IPS-18c (cell line): ENCODE measurements around the gene MACROD2.
"Not testable (repeated sequence)": the region's sequence is repeated elsewhere in the genome, so short reads cannot be mapped to it uniquely, and the experiment has no call there.

Experiments
- H3K4me3 ChIP-seq: 2 replicates; pipeline ENCODE4 v1.7.0; 2013; ENCODE audit warnings: low read depth, mild to moderate bottlenecking, low read length, moderate library complexity; ENCODE audit not compliant: insufficient read depth
- H3K9me3 ChIP-seq: one replicate; pipeline ENCODE4 v1.6.1; 2013; ENCODE audit warnings: mild to moderate bottlenecking, low read length, moderate library complexity; ENCODE audit not compliant: control insufficient read depth, insufficient read depth

The MACROD2 gene

GRCh38 chr20:14992961-14993360 lies 997.6 kb downstream of the MACROD2 start:
- H3K4me3 ChIP-seq: no peak overlapping the region
- H3K9me3 ChIP-seq: no peaks in the 10 kb centered on the region

DNA sequence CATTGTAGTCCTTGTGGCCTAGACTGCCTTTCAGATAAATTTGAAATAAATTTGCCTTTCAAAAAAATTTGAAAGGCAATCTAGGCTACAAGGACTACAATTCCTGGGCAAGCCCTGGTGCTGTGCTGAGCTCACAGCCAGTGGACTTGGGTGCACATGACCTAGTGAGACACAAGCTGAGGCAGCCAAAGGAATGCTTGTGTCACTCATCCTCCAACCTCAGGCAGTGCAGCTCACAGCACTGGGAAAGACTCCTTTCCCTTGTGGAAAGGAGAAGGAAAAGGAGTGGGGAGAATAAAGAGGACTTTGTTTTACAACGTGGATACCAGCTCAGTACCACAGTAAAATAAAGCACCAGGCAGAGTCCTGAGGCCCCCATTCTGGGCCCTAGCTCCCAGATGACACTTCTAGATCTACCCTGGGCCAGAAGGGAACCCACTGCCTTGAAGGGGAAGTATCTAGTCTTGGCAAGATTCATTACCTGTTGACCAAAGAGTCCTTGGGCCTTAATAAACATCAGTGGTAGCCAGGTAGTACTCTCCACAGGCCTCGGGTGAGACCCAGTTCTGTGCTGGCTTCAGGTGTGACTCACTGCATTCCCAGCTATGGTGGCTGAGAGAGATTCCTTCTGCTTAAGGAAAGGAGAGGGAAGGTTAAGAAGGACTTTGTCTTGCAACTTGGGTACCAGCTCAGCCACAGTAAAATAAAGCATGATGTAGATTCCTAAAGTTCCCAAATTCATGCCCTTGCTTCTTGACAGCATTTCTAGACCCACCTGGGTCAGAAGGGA lies 1001.8 kb downstream of the MACROD2 start:
- H3K9me3 ChIP-seq: no peaks in the 10 kb centered on the region
- H3K4me3 ChIP-seq: no peak overlapping the region

DNA sequence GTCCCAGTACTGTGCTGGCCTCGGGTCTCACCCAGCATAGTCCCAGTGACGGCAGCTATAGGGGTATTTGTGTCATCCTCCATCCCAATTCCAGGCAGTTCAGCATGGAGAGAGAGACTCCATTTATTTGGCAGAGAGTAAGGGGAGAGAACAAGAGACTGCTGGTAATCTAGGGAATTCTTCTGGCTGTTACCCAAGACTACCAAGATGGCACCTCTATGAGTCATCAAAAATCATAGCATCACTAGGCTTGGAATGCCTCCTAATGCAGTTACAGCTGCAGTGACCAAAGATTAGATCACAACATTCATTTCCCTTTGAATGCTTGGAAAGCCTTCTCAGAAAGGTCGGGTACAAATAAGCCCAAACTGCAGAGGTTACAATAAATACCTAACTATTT lies 1002.5 kb downstream of the MACROD2 start:
- no peak overlapping the region for H3K4me3 ChIP-seq
- H3K9me3 ChIP-seq: no peaks in the 10 kb centered on the region

GRCh38 chr20:15005300-15005986 lies 1010.1 kb downstream of the MACROD2 start:
- no peak overlapping the region for H3K4me3 ChIP-seq
- no peaks in the 10 kb centered on the region for H3K9me3 ChIP-seq

DNA sequence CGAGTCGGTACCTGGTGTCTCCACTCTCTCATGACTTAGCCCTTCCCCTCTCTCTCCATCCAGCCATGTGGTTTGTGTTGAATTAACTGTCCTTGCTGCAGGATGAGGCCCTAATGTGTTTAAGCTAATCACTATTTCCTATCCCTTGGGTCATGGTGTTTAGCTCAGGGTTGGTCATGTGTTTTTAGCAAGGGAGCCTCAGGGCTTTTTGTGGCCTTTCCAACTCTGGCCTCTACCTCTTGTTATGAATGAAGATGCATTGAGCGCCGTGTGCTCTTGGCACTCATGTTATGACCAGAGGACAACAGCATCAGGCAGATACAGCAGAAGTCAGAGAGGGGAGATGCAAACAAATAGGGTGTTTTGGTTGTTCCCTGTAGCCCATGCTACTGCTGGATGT lies 1016.3 kb downstream of the MACROD2 start:
- Histone ChIP-seq H3K4me3 (no peak overlapping the region), H3K9me3 (no peaks in the 10 kb centered on the region)

DNA sequence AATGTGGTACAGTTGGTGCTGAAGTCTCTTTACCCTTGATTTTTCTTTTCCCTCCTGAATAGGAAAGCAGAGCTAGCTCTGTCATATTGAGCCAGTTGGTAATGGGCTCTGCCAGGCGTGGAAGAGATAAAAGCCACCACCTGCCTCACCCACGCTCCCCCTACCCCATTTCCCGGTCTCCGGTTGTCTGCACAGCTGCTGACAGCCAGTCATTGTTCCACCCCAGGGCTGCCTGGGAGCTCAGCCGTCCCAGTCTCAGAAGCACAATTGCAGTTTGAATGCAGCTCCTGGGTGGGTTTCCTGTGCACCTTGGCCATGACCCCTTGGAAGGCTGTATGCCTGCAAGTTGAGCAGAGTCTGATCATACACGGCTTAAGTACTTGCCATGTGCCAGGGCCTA lies 1017.2 kb downstream of the MACROD2 start:
- Histone ChIP-seq H3K4me3 (no peak overlapping the region), H3K9me3 (no peaks in the 10 kb centered on the region)

GRCh38 chr20:15016875-15017274 lies 1021.6 kb downstream of the MACROD2 start:
- not testable (repeated sequence) for H3K9me3 ChIP-seq, H3K4me3 ChIP-seq

DNA sequence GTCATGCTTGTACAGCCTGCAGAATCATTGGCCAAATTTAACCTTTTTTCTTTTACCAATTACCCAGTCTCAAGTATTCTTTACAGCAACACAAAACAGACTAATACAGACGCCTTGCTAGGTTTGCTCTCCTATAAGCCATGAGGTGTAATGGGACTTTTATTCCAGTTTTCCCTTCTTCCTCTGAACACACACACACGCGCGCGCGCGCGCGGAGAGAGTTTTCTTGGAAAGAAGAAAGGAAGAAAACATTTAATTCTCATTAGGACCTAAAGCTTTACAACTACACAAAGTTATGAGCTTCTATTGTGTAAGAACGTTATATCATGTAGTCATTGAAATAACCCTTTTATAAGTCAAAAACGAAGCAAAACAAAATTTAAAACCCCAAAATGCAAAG lies 1023.6 kb downstream of the MACROD2 start:
- H3K4me3 ChIP-seq: no peak overlapping the region
- H3K9me3 ChIP-seq: peaks cover 2% of the 10 kb centered on the region

DNA sequence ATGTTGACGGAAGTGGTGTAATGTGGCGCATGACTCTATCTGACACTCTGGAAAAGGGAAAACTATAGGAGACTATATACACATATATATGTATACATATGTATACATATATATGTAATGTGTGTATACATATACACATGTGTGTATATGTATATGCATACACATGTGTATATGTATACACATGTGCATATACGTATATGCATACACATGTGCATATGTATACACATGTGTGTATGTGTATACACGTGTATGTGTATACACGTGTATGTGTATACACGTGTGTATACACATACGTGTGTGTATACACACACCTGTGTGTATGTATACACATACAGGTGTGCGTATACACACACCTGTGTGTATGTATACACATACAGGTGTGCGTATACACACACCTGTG lies 1025.5 kb downstream of the MACROD2 start:
- Histone ChIP-seq H3K4me3 (no peak overlapping the region), H3K9me3 (peaks cover 2% of the 10 kb centered on the region)

GRCh38 chr20:15022921-15023320 lies 1027.6 kb downstream of the MACROD2 start:
- Histone ChIP-seq H3K4me3 (no peak overlapping the region), H3K9me3 (no peaks in the 10 kb centered on the region)

- Histone ChIP-seq H3K9me3 (no peaks in the 10 kb centered on the region), H3K4me3 (no peak overlapping the region)
Measured at GRCh38 chr20:15026759-15027158, 1031.4 kb downstream of the MACROD2 start.

DNA sequence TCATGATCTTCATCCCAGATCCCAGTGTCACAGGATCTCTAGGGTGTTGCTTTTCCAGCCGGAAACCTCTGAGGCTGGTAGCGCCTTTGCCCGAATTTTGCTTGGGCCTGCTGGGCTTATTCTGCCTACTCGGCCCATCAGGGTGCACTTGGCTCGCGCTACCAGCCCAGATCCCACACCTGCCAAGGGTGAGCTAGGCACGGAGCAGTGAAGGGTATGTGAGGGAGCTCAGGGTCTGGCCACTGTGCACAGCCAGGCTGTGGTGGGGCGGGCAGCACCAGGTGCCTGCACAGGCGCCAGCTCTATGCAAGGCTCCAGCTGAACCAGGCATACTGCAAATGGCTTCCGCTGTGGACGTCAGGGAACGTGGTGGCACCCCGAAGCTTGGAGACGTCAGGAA lies 1035.5 kb downstream of the MACROD2 start:
- H3K4me3 ChIP-seq: no peak overlapping the region

GRCh38 chr20:15031546-15032351 lies 1036.4 kb downstream of the MACROD2 start:
- H3K4me3 ChIP-seq: no peak overlapping the region
- no peaks in the 10 kb centered on the region for H3K9me3 ChIP-seq

More for the DNA sequence above, 1035.5 kb downstream of the MACROD2 start:
- H3K9me3 ChIP-seq: no peaks in the 10 kb centered on the region

GRCh38 chr20:15032352-15032622 lies 1037.0 kb downstream of the MACROD2 start:
- no peak overlapping the region for H3K4me3 ChIP-seq
- no peaks in the 10 kb centered on the region for H3K9me3 ChIP-seq

GRCh38 chr20:15033269-15033668 lies 1038.0 kb downstream of the MACROD2 start:
- Histone ChIP-seq H3K9me3 (no peaks in the 10 kb centered on the region), H3K4me3 (no peak overlapping the region)

- Histone ChIP-seq H3K4me3 (no peak overlapping the region), H3K9me3 (no peaks in the 10 kb centered on the region)
Measured at GRCh38 chr20:15033891-15034290, 1038.6 kb downstream of the MACROD2 start.

GRCh38 chr20:15036948-15037347 lies 1041.6 kb downstream of the MACROD2 start:
- Histone ChIP-seq H3K4me3 (no peak overlapping the region), H3K9me3 (no peaks in the 10 kb centered on the region)
